ENCODE measurements around the gene TYROBP. TPM values are rescaled to one million over a fixed set of nuclear protein-coding genes. Genes with fewer than 3 reads are reported as not detected.
"Not testable (repeated sequence)": the region's sequence is repeated elsewhere in the genome, so short reads cannot be mapped to it uniquely, and the experiment has no call there.

The TYROBP gene
- total and polyA plus RNA-seq, 9 donors: 9.2 to 135 (median 36.7) TPM

GRCh38 chr19:35895911-35896642 is 12.0 kb downstream of the TYROBP start:
- H3K4me3 ChIP-seq: no peak overlapping the region
- TF ChIP-seq CTCF (IDR thresholded peaks at IDR 0.05): no peak
- TF ChIP-seq EP300 (IDR thresholded peaks at IDR 0.05): no peak
- no peak for TF ChIP-seq POLR2A (IDR thresholded peaks at IDR 0.05)
- intact Hi-C loops (cut with DNase I): loop anchor here in 1 of 4 donors (5.0 kb wide), 1 partner anchor 36 kb away; no protein-coding TSS in a partner anchor
- DNase-seq: no peak
- no peaks in the 10 kb centered on the region for H3K36me3 ChIP-seq
- no peaks in the 10 kb centered on the region for H3K27me3 ChIP-seq
- no peaks in the 10 kb centered on the region for H3K9me3 ChIP-seq
- WGBS, 3 donors: 82 to 87% (median 83%) methylated on average over 21 of the region's 21 CpGs
- H3K27ac ChIP-seq: no peak overlapping the region
- H3K4me1 ChIP-seq (ENCODE audit: insufficient read depth): peaks cover 4% of the 10 kb centered on the region

DNA sequence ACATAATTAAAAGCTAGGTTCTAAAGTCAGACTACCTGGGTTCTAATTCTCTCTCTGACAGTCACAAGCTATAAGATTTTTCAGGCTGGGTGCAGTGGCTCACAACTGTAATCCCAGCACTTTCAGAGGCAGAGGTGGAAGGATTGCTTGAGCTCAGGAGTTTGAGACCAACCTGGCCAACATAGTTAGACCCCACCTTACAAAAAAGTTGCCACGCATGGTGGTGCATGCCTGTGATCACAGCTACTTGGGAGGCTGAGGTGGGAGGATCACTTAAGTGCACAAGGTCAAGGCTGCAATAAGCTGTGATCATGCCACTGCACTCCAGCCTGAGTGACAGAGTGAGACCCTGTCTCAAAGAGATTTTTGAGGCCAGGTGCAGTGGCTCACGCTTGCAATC is 13.8 kb downstream of the TYROBP start:
- no peak for TF ChIP-seq EP300 (IDR thresholded peaks at IDR 0.05)
- no peak for TF ChIP-seq CTCF (IDR thresholded peaks at IDR 0.05)
- TF ChIP-seq POLR2A (IDR thresholded peaks at IDR 0.05): no peak
- DNase-seq: no peak
- Histone ChIP-seq H3K4me1 (ENCODE audit: insufficient read depth) (peaks cover 2% of the 10 kb centered on the region), H3K27me3 (no peaks in the 10 kb centered on the region), H3K9me3 (no peaks in the 10 kb centered on the region), H3K27ac (no peak overlapping the region), H3K4me3 (no peak overlapping the region), H3K36me3 (no peaks in the 10 kb centered on the region)
- WGBS, 3 donors: 84 to 100% (median 86%) methylated on average over 2 of the region's 2 CpGs
- intact Hi-C loops (cut with DNase I): no loop called here

- intact Hi-C loops (cut with DNase I); H3K4me3 ChIP-seq; H3K36me3 ChIP-seq; H3K27ac ChIP-seq; H3K4me1 ChIP-seq (ENCODE audit: insufficient read depth); H3K27me3 ChIP-seq; DNase-seq; H3K9me3 ChIP-seq: not testable (repeated sequence)
- 85 to 95% (median 93%) methylated on average over 3 of the region's 3 CpGs for WGBS, 3 donors
Measured at GRCh38 chr19:35891819-35892218, 16.3 kb downstream of the TYROBP start.

DNA sequence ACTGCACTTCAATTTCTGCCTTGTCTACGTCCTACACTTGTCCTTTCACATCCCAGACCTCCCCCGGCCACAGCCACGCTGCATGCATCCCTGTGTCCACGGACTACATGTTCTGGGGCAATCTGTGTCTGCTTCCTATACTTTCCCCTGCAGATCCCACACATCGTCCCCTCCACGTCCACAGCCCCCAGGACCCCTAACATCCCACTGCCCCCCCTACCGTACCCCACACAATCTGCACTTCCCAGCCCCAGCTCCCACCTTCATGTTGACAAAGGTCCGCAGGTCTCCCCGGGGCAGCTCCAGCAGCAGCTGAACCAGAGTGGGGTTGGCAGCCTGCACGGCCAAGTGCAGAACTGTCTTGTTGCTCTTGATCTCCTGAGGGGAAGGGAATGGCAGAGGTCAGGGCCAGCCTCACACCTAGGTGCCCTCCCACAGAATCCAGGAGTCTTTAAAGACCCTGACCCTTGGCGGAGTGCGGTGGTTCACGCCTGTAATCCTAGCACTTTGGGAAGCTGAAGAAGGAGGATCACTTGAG is 17.9 kb downstream of the TYROBP start:
- DNase-seq: no peak
- TF ChIP-seq CTCF (IDR thresholded peaks at IDR 0.05) (no peak), EP300 (IDR thresholded peaks at IDR 0.05) (no peak), POLR2A (IDR thresholded peaks at IDR 0.05) (no peak)
- intact Hi-C loops (cut with DNase I): no loop called here
- H3K27ac ChIP-seq: no peak overlapping the region
- no peaks in the 10 kb centered on the region for H3K4me1 ChIP-seq (ENCODE audit: insufficient read depth)
- no peaks in the 10 kb centered on the region for H3K9me3 ChIP-seq
- no peak overlapping the region for H3K4me3 ChIP-seq
- H3K27me3 ChIP-seq: no peaks in the 10 kb centered on the region
- H3K36me3 ChIP-seq: no peaks in the 10 kb centered on the region
- 85 to 89% (median 87%) methylated on average over 13 of the region's 13 CpGs for WGBS, 3 donors
